Fibroblast of villous mesenchyme (primary cell): ENCODE data around the gene GABRP. TPM values are rescaled to one million over a fixed set of nuclear protein-coding genes. Genes with fewer than 3 reads are reported as not detected.

Source experiments
- DNase-seq: peaks from one replicate; pipeline ENCODE4 v3.0.0-alpha.2; 2010; ENCODE audit warnings: low read depth
- H3K4me3 ChIP-seq: 2 replicates; pipeline ENCODE4 v1.5.1; 2011; ENCODE audit warnings: low read depth, mild to moderate bottlenecking, low read length
- total RNA-seq: library from RNA; depleted of rRNA; stranded (reverse); fragments of >200 nt; gene quantifications from 2 replicates; pipeline ENCODE4 v1.2.3, GENCODE V29; 2012
- TF ChIP-seq, protein P1 (sequence below): IDR thresholded peaks from 2 replicates; pipeline ENCODE4 v1.5.1; 2012; ENCODE audit warnings: low read depth, mild to moderate bottlenecking, low read length; ENCODE audit not compliant: insufficient read depth

GABRP gene
- total RNA-seq, 1 donor: not detected

- DNase-seq: no peak
- TF ChIP-seq, protein P1, sequence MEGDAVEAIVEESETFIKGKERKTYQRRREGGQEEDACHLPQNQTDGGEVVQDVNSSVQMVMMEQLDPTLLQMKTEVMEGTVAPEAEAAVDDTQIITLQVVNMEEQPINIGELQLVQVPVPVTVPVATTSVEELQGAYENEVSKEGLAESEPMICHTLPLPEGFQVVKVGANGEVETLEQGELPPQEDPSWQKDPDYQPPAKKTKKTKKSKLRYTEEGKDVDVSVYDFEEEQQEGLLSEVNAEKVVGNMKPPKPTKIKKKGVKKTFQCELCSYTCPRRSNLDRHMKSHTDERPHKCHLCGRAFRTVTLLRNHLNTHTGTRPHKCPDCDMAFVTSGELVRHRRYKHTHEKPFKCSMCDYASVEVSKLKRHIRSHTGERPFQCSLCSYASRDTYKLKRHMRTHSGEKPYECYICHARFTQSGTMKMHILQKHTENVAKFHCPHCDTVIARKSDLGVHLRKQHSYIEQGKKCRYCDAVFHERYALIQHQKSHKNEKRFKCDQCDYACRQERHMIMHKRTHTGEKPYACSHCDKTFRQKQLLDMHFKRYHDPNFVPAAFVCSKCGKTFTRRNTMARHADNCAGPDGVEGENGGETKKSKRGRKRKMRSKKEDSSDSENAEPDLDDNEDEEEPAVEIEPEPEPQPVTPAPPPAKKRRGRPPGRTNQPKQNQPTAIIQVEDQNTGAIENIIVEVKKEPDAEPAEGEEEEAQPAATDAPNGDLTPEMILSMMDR: no peak
- no peak overlapping the region for H3K4me3 ChIP-seq
Observed at GRCh38 chr5:170773024-170773985, 10.2 kb upstream of the GABRP start.

GRCh38 chr5:170774831-170775230, 8.7 kb upstream of the GABRP start:
- no peak overlapping the region for H3K4me3 ChIP-seq
- TF ChIP-seq, protein P1: no peak
- no peak for DNase-seq

DNA sequence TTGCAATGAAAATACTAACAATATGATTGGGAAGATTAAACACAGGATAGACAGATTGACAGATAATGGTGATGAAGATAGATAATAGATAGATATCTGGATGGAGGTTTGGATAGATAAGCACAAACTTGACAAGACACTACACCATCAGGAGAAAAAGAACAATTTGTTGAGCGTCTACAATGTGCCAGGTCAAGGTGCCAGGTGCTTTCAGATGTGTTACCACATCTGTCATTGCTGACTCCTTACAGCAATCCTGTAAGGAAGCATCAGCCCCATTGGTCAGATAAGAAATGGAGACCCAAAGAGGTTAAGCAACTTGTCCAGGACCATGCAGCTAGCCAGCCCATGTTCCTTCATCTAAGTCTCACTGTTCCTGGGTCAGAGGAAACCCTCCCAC, 1.6 kb upstream of the GABRP start:
- no peak for DNase-seq
- H3K4me3 ChIP-seq: no peak overlapping the region
- TF ChIP-seq, protein P1: no peak

DNA sequence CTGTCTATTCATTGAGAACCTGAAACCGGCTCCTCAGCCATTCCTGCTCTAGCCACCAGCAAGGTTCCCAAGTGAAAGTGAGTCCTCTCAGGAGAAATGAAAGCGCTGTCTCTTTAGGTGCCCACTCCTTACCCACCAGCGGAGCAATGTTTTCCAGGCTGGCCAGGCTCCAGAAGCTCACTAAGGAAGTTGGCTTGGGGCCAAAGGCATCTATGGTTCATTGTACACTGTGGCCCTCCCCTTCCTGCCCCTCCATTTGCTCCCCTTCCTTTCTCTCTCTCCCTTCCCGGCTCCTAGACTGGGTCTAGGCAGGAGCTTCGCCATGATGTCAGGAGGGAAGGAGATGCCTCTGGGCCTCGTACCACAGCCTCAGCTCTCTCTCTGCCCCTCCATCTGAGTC, 1.1 kb upstream of the GABRP start:
- TF ChIP-seq, protein P1: no peak
- no peak for DNase-seq

GRCh38 chr5:170785416-170785815, 1.9 kb downstream of the GABRP start:
- DNase-seq: no peak
- H3K4me3 ChIP-seq: no peak overlapping the region
- TF ChIP-seq, protein P1: no peak

More for the DNA sequence above, 1.1 kb upstream of the GABRP start:
- no peak overlapping the region for H3K4me3 ChIP-seq

- H3K4me3 ChIP-seq: no peak overlapping the region
- DNase-seq: no peak
- TF ChIP-seq, protein P1: no peak
Observed at GRCh38 chr5:170787216-170787615, 3.7 kb downstream of the GABRP start.
